Activated naive CD4-positive, alpha-beta T cell treated with anti-CD3 and anti-CD28 coated beads, Interleukin-2, amount 10 ng/mL, durations not matched to agents 7 days and 5 days (primary cell): Measurements from ENCODE around the gene IFT20.
"Not testable (repeated sequence)": the region's sequence is repeated elsewhere in the genome, so short reads cannot be mapped to it uniquely, and the experiment has no call there.

Source experiments
- CTCF ChIA-PET: fragments of 350-600 bp; sonication (Branson Sonifier 250); formaldehyde crosslinking; loops from one replicate; lab custom pipeline; 2021; ENCODE audit warnings: antibody characterized with exemption; lab: Charles Lee
- DNase-seq: peaks from one replicate; pipeline ENCODE4 v3.0.0-alpha.2; 2020
- H3K27ac Mint-ChIP-seq: one replicate; pipeline ENCODE4 v1.8.0; 2021; ENCODE audit warnings: mild to moderate bottlenecking, moderate library complexity, mixed read lengths
- H3K27me3 Mint-ChIP-seq: one replicate; pipeline ENCODE4 v1.8.0; 2021; ENCODE audit warnings: mild to moderate bottlenecking, mixed read lengths
- H3K36me3 Mint-ChIP-seq: one replicate; pipeline ENCODE4 v1.8.0; 2021; ENCODE audit warnings: mixed read lengths
- H3K4me1 Mint-ChIP-seq: one replicate; pipeline ENCODE4 v1.8.0; 2021; ENCODE audit warnings: mixed read lengths
- H3K4me3 Mint-ChIP-seq: one replicate; pipeline ENCODE4 v1.8.0; 2021; ENCODE audit warnings: mild to moderate bottlenecking, moderate library complexity, mixed read lengths
- H3K9me3 Mint-ChIP-seq: one replicate; pipeline ENCODE4 v1.8.0; 2021; ENCODE audit warnings: mixed read lengths

The IFT20 gene

DNA sequence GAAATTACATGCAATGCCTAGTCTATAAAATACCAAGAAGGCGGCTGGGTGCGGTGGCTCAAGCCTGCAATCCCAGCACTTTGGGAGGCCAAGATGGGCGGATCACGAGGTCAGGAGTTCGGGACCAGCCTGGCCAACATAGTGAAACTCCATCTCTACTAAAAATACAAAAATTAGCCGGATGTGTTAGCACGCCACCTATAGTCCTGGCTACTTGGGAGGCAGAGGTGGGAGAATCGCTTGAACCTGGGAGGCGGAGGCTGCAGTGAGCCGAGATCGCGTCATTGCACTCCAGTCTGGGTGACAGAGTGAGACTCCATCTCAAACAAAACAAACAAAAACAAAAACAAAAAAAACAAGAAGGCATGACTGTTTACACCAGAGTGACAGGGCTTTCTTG, 42.4 kb downstream of the IFT20 start:
- DNase-seq, H3K27ac Mint-ChIP-seq, H3K4me3 Mint-ChIP-seq, H3K4me1 Mint-ChIP-seq, CTCF ChIA-PET, H3K36me3 Mint-ChIP-seq, H3K9me3 Mint-ChIP-seq: not testable (repeated sequence)
- peaks cover 23% of the 10 kb centered on the region for H3K27me3 Mint-ChIP-seq

DNA sequence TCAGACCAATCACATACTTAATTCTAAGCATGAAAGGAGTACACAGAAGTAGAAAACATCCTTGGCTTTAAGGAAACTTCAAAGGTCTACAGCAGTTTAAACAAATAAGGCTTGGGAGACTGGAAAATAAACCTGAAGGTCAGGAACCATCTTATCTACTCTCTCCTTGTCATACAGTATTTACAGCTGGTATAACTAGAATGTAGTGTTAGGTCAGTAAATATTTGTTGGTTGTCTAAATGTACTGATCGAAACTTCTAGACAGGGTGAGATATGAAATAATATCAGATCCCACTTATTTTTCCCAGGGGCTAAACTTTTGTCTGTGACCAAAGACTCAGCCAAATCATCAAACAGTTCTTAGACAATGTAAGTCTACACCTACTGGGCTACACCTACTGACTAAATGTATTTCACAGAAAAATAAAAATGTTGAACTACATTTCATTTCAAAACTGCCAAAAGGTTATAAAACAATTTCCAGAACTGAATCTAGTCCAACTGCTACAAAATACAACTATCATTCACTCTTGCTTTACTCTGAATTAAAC, 43.4 kb downstream of the IFT20 start:
- DNase-seq: no peak
- peaks cover 23% of the 10 kb centered on the region for H3K27me3 Mint-ChIP-seq
- CTCF ChIA-PET: no interaction called here
- no peaks in the 10 kb centered on the region for H3K4me1 Mint-ChIP-seq
- no peaks in the 10 kb centered on the region for H3K9me3 Mint-ChIP-seq
- no peak overlapping the region for H3K4me3 Mint-ChIP-seq
- H3K27ac Mint-ChIP-seq: no peak overlapping the region
- H3K36me3 Mint-ChIP-seq: no peaks in the 10 kb centered on the region

DNA sequence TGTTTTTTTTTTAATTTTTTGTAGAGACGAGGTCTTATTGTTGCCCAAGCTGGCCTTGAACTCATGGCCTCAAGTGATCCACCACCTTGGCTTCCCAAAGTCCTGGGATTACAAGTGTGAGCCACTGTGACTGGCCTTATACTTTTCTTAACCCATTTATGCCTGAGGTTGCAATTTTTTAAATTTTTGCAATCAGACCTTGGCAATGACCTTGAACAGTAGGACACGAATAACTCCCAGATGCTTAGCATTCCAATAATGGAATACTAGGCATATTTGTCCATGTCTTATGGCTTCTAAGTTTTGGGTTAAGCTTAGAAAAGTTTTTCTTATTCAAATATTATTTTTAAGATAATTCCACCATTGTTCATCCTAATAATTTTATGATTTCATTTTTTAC, 44.6 kb downstream of the IFT20 start:
- no peaks in the 10 kb centered on the region for H3K9me3 Mint-ChIP-seq
- H3K4me1 Mint-ChIP-seq: no peaks in the 10 kb centered on the region
- H3K27ac Mint-ChIP-seq: no peak overlapping the region
- no peaks in the 10 kb centered on the region for H3K36me3 Mint-ChIP-seq
- CTCF ChIA-PET: no interaction called here
- no peak overlapping the region for H3K4me3 Mint-ChIP-seq
- no peak for DNase-seq
- peaks cover 21% of the 10 kb centered on the region for H3K27me3 Mint-ChIP-seq

DNA sequence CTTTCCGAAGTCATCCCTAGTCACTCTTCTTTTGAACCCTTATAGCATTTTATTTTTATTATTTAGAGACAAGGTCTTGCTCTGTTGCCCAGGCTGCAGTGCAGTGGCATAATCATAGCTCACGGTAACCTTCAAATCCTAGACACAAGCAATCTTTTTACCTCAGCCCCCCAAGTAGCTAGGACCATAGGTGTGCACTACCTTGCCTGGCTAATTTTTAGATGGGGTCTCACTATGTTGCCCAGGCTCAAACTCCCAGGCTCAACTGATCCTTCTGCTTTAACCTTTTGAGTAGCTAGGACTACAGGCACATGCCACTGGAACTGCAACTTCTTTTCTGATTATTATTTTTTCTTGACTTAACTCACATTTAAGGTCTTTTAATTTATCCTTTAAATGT, 49.3 kb downstream of the IFT20 start:
- H3K4me1 Mint-ChIP-seq: no peaks in the 10 kb centered on the region
- no peak overlapping the region for H3K4me3 Mint-ChIP-seq
- CTCF ChIA-PET: no interaction called here
- no peak overlapping the region for H3K27ac Mint-ChIP-seq
- no peaks in the 10 kb centered on the region for H3K9me3 Mint-ChIP-seq
- no peaks in the 10 kb centered on the region for H3K36me3 Mint-ChIP-seq
- DNase-seq: no peak
- H3K27me3 Mint-ChIP-seq: peaks cover 24% of the 10 kb centered on the region

DNA sequence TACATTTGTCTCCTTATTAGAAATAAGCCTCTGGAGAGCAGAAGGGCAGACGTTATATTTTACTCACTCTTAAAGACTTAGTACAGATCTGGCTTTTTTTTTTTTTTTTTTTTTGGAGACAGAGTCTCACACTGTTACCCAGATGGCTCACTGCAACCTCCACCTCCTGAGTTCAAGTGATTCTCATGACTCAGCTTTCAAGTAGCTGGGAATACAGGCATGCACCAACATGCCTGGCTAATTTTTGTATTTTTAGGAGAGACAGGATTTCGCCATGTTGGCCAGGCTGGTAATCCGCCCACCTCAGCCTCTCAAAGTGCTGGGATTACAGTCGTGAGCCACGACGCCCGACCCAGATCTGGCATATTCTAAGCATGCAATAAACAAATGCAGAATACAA, 52.7 kb downstream of the IFT20 start:
- DNase-seq: no peak
- H3K4me3 Mint-ChIP-seq: no peak overlapping the region
- CTCF ChIA-PET: no interaction called here

DNA sequence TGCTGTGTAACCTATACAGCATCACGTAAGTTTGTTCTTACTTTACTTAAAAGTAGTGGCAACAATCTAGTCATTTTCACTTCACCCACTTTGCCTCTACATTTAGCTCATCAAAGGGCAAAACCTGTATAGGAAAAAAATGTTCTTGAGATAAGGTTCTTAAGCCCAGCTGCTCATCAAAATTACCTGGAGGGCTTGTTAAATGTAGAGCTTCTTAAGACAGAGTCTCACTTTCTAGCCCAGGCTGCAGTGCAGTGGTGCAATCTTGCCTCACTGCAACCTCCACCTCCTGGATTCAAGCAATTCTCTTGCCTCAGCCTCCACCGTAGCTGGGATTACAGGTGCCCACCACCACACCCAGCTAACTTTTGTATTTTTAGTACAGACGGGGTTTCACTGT, 54.4 kb downstream of the IFT20 start:
- H3K9me3 Mint-ChIP-seq: no peaks in the 10 kb centered on the region
- H3K4me3 Mint-ChIP-seq: no peak overlapping the region
- no peak overlapping the region for H3K27ac Mint-ChIP-seq
- H3K4me1 Mint-ChIP-seq: peaks cover 14% of the 10 kb centered on the region
- CTCF ChIA-PET: interaction anchor here (1.4 kb wide), 1 partner anchor 29 kb away, joined by 3 read pairs; no protein-coding TSS in a partner anchor
- no peaks in the 10 kb centered on the region for H3K36me3 Mint-ChIP-seq
- peaks cover 62% of the 10 kb centered on the region for H3K27me3 Mint-ChIP-seq
- no peak for DNase-seq

More for the DNA sequence above, 52.7 kb downstream of the IFT20 start:
- Mint-ChIP-seq H3K9me3 (no peaks in the 10 kb centered on the region), H3K4me1 (peaks cover 12% of the 10 kb centered on the region), H3K27ac (no peak overlapping the region), H3K27me3 (peaks cover 47% of the 10 kb centered on the region), H3K36me3 (no peaks in the 10 kb centered on the region)

DNA sequence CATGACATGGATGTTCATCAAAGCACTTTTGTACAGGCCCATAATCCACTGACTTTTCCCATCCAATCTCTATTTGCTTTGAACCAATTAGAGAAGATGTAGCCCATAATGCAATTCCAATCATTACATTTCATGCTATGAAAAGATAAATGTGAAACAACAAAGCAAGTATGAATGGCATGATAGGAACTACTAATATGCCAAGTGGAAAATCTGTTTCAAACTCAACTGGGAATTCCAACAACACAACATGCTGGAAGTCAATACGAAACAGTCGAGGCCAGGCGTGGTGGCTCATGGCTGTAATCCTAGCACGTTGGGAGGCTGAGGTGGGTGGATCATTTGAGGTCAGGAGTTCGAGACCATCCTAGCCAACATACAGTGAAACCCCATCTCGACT, 55.9 kb downstream of the IFT20 start:
- H3K27me3 Mint-ChIP-seq: peaks cover 76% of the 10 kb centered on the region
- DNase-seq: no peak

More for the DNA sequence above, 55.9 kb downstream of the IFT20 start:
- no peak overlapping the region for H3K4me3 Mint-ChIP-seq
- peaks cover 14% of the 10 kb centered on the region for H3K4me1 Mint-ChIP-seq
- CTCF ChIA-PET: no interaction called here
- H3K9me3 Mint-ChIP-seq: no peaks in the 10 kb centered on the region
- no peaks in the 10 kb centered on the region for H3K36me3 Mint-ChIP-seq
- no peak overlapping the region for H3K27ac Mint-ChIP-seq
